Spleen (tissue), 11 donors: ENCODE measurements around the gene PIGQ. TPM values are rescaled to one million over a fixed set of nuclear protein-coding genes. Genes with fewer than 3 reads are reported as not detected.
A peak's percentile ranks its signal among the peaks of the same experiment; 100 is the strongest.

ENCODE experiments used
- DNase-seq: peaks from one replicate; pipeline ENCODE4 v3.0.0-alpha.2; 2020
- H3K27ac ChIP-seq, 8 donors: fragments of 200-600 bp; sonication (generic) in 7 of 8; 1 replicate in 4 of 8; 2 replicates in 4 of 8; pipeline versions ENCODE4 v1.5.0 to v1.8.0; 2016 to 2021; ENCODE audit warnings: inconsistent platforms in 4 of 8, mild to moderate bottlenecking in 4 of 8, moderate library complexity in 1 of 8
- H3K27me3 ChIP-seq, 7 donors: fragments of 200-600 bp; sonication (generic) in 6 of 7; replicated peaks in 1 of 7; 1 replicate in 4 of 7; 2 replicates in 3 of 7; pipeline versions ENCODE4 v1.5.0 to v1.8.0; 2016 to 2021; ENCODE audit warnings: inconsistent platforms in 3 of 7, mild to moderate bottlenecking in 1 of 7
- H3K36me3 ChIP-seq, 6 donors: fragments of 200-600 bp; sonication (generic) in 5 of 6; 1 replicate in 4 of 6; 2 replicates in 2 of 6; pipeline versions ENCODE4 v1.5.0 to v1.8.0; 2016 to 2021; ENCODE audit warnings: inconsistent platforms in 2 of 6
- H3K4me1 ChIP-seq, 6 donors: fragments of 200-600 bp; sonication (generic) in 5 of 6; 1 replicate in 3 of 6; 2 replicates in 3 of 6; pipeline versions ENCODE4 v1.5.0 to v1.8.0; 2016 to 2021; ENCODE audit warnings: inconsistent platforms in 3 of 6
- H3K4me3 ChIP-seq, 8 donors: fragments of 200-600 bp; sonication (generic) in 7 of 8; 1 replicate in 4 of 8; 2 replicates in 4 of 8; pipeline versions ENCODE4 v1.5.0 to v1.8.0; 2016 to 2021; ENCODE audit warnings: inconsistent platforms in 4 of 8, mild to moderate bottlenecking in 4 of 8, moderate library complexity in 2 of 8
- H3K9me3 ChIP-seq, 8 donors: fragments of 200-600 bp; sonication (generic) in 7 of 8; 1 replicate in 4 of 8; 2 replicates in 4 of 8; pipeline versions ENCODE4 v1.5.0 to v1.8.0; 2016 to 2021; ENCODE audit warnings: inconsistent platforms in 4 of 8
- CTCF ChIP-seq, 11 experiments: fragments of 200-600 bp in 7 of 11; fragments of 450-650 bp in 4 of 11; sonication (generic) in 4 of 11; IDR thresholded peaks in 8 of 11; conservative IDR thresholded peaks in 3 of 11; 1 replicate in 7 of 11; 2 replicates in 4 of 11; pipeline versions ENCODE4 v1.4.0 to v1.8.0; 2016 to 2021; ENCODE audit warnings: antibody characterized with exemption in 11 of 11, inconsistent platforms in 4 of 11, mild to moderate bottlenecking in 1 of 11
- POLR2A ChIP-seq, 3 donors: fragments of 450-650 bp; IDR thresholded peaks; one replicate each; pipeline ENCODE4 v1.5.1; 2017; ENCODE audit warnings: antibody characterized with exemption in 3 of 3, mild to moderate bottlenecking in 1 of 3
- POLR2AphosphoS5 ChIP-seq, 3 donors: sonication (generic); formaldehyde crosslinking; IDR thresholded peaks; one replicate each; pipeline ENCODE4 v1.5.1; 2017; ENCODE audit warnings: antibody characterized with exemption in 3 of 3
- WGBS, 5 donors: extraction: QIAGEN DNeasy Blood & Tissue Kit in 3 of 5; methylation state at CpG; one replicate each; pipeline versions ENCODE4 v1.1.5 to v1.1.7; 2013 to 2018; 5-methylcytosine and 5-hydroxymethylcytosine counted together
- intact Hi-C: fragments of 100-400 bp; cut with DNase I; formaldehyde crosslinking; loops from one replicate; pipeline ENCODE4 v1.15.0; 2023; ENCODE audit warnings: low total_unique reads
- polyA plus RNA-seq, 3 donors: library from polyadenylated mRNA; stranded (reverse); fragments of 200-250 nt; gene quantifications; one replicate each; pipeline ENCODE4 v1.2.1, GENCODE V29; 2013
- total RNA-seq, 7 donors: library from RNA; depleted of rRNA in 3 of 7; stranded (reverse); fragments of >200 nt in 3 of 7; fragmentation: NEBNext Ultra II Directional in 4 of 7; extraction: Animal tissue kit (Norgen Biotek cat#: 25700) in 4 of 7; gene quantifications; one replicate each; pipeline versions ENCODE4 v1.1.0 to v1.2.1, GENCODE V29; 2016 to 2021
- donor health status: healthy with polysubstance abuse.
- donor health status: DM: no; HTN: no; CAD: no; lungs with moderate emphysema.
- donor health status: DM: no; HTN: no; CAD: no.
- donor health status: Bipolar disorder and iron deficiency.
- donor health status: healthy.
- donor health status: DM: no; HTN: no; CAD: no.
- donor health status: DM: yes; HTN: yes; CAD: no.

Gene PIGQ
- total and polyA plus RNA-seq, 10 donors: 20.7 to 70.5 (median 39.8) TPM

GRCh38 chr16:625117-625976 is 55.6 kb downstream of the PIGQ start:
- intact Hi-C loops: no loop called here
- TF ChIP-seq CTCF (IDR thresholded peaks at IDR 0.05 in 8 of 11, conservative IDR thresholded peaks at IDR 0.05 in 3 of 11): no peak
- no peak overlapping the region for H3K4me3 ChIP-seq

GRCh38 chr16:625977-626765 is 56.4 kb downstream of the PIGQ start:
- TF ChIP-seq POLR2AphosphoS5 (IDR thresholded peaks at IDR 0.05): peak in 1 of 3 donors; percentile 19
- TF ChIP-seq CTCF (IDR thresholded peaks at IDR 0.05 in 8 of 11, conservative IDR thresholded peaks at IDR 0.05 in 3 of 11): no peak
- peaks cover 0 to 55% (median 35%) of the 10 kb centered on the region in 6 donors for H3K36me3 ChIP-seq
- no peaks in the 10 kb centered on the region for H3K9me3 ChIP-seq
- 90 to 96% (median 93%) methylated on average over 22 to 35 of the region's 35 CpGs for WGBS, 5 donors
- intact Hi-C loops: no loop called here
- no peak overlapping the region for H3K27ac ChIP-seq
- H3K4me3 ChIP-seq: no peak overlapping the region
- H3K27me3 ChIP-seq: peaks cover 0 to 9% (median 0%) of the 10 kb centered on the region in 7 donors
- peaks cover 0 to 32% (median 15%) of the 10 kb centered on the region in 6 donors for H3K4me1 ChIP-seq
- DNase-seq: no peak

More at GRCh38 chr16:625117-625976, 55.6 kb downstream of the PIGQ start:
- H3K9me3 ChIP-seq: no peaks in the 10 kb centered on the region
- DNase-seq: no peak
- H3K27me3 ChIP-seq: peaks cover 0 to 1% (median 0%) of the 10 kb centered on the region in 7 donors
- peaks cover 0 to 23% (median 10%) of the 10 kb centered on the region in 6 donors for H3K4me1 ChIP-seq
- 94 to 97% (median 95%) methylated on average over 7 to 37 of the region's 37 CpGs for WGBS, 5 donors
- peaks cover 0 to 61% (median 35%) of the 10 kb centered on the region in 6 donors for H3K36me3 ChIP-seq
- no peak overlapping the region for H3K27ac ChIP-seq

GRCh38 chr16:626787-627453 is 57.2 kb downstream of the PIGQ start:
- no peak overlapping the region for H3K4me3 ChIP-seq
- H3K4me1 ChIP-seq: peaks cover 0 to 34% (median 18%) of the 10 kb centered on the region in 6 donors
- no peak for DNase-seq
- peaks cover 0 to 13% (median 0%) of the 10 kb centered on the region in 7 donors for H3K27me3 ChIP-seq
- H3K9me3 ChIP-seq: no peaks in the 10 kb centered on the region
- peaks cover 0 to 50% (median 35%) of the 10 kb centered on the region in 6 donors for H3K36me3 ChIP-seq
- intact Hi-C loops: no loop called here
- no peak for TF ChIP-seq POLR2AphosphoS5 (IDR thresholded peaks at IDR 0.05)
- no peak for TF ChIP-seq POLR2A (IDR thresholded peaks at IDR 0.05)
- no peak for TF ChIP-seq CTCF (IDR thresholded peaks at IDR 0.05 in 8 of 11, conservative IDR thresholded peaks at IDR 0.05 in 3 of 11)
- no peak overlapping the region for H3K27ac ChIP-seq
- 90 to 97% (median 93%) methylated on average over 28 to 29 of the region's 29 CpGs for WGBS, 5 donors
